NCI-H1092 (cell line): ENCODE results near the gene CD9.

Experiments
- DNase-seq: peaks from one replicate; lab custom pipeline; 2025; lab: John Stamatoyannopoulos, UW

The CD9 gene

DNA sequence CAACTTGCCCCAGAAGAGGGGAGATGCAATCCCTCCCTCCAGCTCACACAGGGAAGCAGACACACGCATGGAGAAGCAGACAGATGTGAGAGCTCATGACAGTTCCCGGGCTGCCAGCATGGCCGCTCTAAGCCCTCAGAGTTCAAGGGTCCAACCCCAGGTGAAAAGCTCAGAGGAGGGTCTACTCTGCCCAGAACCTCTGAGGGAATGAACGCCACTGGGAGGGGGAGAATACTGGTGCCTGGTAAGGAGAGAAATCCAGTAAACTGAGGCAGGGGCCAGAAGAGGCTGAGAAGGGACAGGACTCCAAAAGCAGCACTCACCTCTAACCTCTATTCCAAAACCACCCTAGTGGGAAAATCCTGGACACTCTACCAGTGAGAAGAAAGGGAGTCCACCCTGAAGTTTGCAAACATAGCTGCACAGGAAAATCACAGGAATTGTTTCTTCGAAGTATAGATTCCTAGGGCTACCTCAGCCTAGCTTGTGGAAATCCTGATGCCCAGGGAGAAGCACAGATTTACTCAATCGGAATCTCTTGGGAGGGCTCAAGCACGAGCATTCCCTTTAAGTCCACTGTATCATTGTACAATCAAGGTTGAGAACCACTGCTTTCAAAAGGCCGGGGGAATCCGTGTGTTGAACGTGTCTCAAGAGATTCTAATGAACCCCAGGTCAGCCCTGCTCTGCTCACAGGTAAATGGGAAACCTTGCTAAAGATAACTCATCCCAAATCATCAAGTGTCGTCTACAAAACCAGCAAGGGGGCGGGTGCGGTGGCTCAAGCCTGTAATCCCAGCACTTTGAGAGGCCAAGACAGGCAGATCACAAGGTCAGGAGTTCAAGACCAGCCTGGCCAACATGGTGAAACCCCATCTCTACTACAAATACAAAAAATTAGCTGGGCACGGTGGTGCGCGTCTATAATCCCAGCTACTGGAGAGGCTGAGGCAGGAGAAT is 76.0 kb downstream of the CD9 start:
- no peak for DNase-seq

- DNase-seq: no peak
These were observed 76.9 kb downstream of the CD9 start for GRCh38 chr12:6276956-6277620.

- DNase-seq: no peak
These were observed 77.8 kb downstream of the CD9 start for GRCh38 chr12:6277982-6278438.

- DNase-seq: peak; percentile 30
These were observed 78.4 kb downstream of the CD9 start for GRCh38 chr12:6278439-6279255.

GRCh38 chr12:6279256-6279628 is 79.0 kb downstream of the CD9 start:
- DNase-seq: no peak

- no peak for DNase-seq
These were observed 79.4 kb downstream of the CD9 start for GRCh38 chr12:6279631-6280030.

- no peak for DNase-seq
These were observed 79.9 kb downstream of the CD9 start for GRCh38 chr12:6280053-6280469.

DNA sequence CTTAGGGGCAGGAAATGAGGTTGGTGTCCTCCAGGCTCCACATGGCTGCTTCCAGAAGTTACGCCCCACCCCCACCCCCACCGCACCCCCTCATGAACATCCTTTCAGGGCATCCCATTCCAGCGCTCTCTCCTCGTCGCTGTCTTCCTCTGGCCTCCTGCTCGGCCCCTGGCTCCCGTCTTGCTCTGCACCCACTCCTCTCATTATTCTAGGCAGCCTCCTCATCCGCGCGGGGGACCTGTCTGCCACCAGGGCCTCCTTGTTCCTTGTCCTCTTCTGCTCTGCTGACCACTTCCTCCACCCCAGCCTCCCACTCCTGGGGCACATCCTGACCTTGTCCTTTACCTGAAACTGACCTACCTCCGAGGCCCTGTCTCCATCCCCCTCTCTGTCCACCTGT is 80.5 kb downstream of the CD9 start:
- no peak for DNase-seq

GRCh38 chr12:6281081-6281809 is 81.0 kb downstream of the CD9 start:
- no peak for DNase-seq

- DNase-seq: no peak
These were observed 82.2 kb downstream of the CD9 start for GRCh38 chr12:6282453-6282840.

- no peak for DNase-seq
These were observed 84.1 kb downstream of the CD9 start for GRCh38 chr12:6284273-6284672.

DNA sequence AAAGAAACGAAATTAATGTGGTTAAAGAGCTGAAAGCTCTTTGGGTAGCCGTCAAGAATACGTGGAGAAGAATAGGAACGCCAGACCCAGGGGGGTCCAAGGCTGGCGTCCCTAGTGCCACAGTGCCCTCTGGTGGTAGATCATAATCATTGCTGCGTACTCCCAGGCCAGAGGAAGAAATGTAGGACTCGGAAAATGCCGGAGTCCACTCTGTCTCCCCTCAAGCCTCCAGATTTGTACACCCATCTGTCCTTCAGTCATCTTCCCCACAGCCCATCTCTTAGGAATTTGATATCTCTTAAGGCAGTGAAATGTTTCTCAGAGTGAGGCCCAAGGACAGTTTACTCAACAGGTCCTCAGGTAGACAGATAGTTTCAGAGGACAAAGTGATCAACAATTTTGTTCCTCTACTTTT is 84.9 kb downstream of the CD9 start:
- DNase-seq: peak; percentile 55

GRCh38 chr12:6285532-6286306 is 85.5 kb downstream of the CD9 start:
- no peak for DNase-seq
